GM12878 (cell line): ENCODE results near the gene SMIM9. TPM values are rescaled to one million over a fixed set of nuclear protein-coding genes. Genes with fewer than 3 reads are reported as not detected.

Experiments
- ATAC-seq: fragments of 200-7000 bp; cut with Tn5 transposase; 3 replicates; pipeline ENCODE4 v1.9.1; 2020; ENCODE audit warnings: mild to moderate bottlenecking, moderate library complexity
- BruUV-seq: library from RNA; stranded (reverse); fragments of 400-500 nt; replicated peaks from 2 replicates; lab custom pipeline; 2021; lab: Mats Ljungman, UMichigan
- CTCF ChIA-PET: fragments of 300-600 bp; sonication (Branson Sonifier 250); formaldehyde crosslinking; extraction: SDS; loops from one replicate; lab custom pipeline; 2021; ENCODE audit warnings: inconsistent platforms; lab: Yijun Ruan, JAX
- POLR2A ChIA-PET: fragments of 350-600 bp; formaldehyde crosslinking; extraction: SDS; loops from one replicate; lab custom pipeline; 2021; ENCODE audit warnings: inconsistent platforms; lab: Charles Lee
- RAD21 ChIA-PET: fragments of 300-600 bp; sonication (Branson Sonifier 250); formaldehyde crosslinking; loops from one replicate; lab custom pipeline; 2023; ENCODE audit warnings: antibody characterized with exemption; ENCODE audit not compliant: unreplicated experiment; lab: Charles Lee
- SMC1A ChIA-PET: fragments of 300-600 bp; sonication (Branson Sonifier 250); formaldehyde crosslinking; loops from one replicate; lab custom pipeline; 2023; ENCODE audit not compliant: unreplicated experiment, uncharacterized antibody; lab: Charles Lee
- DNase-seq: peaks from one replicate; pipeline ENCODE4 v3.0.0-alpha.2; 2011; ENCODE audit warnings: low read depth, low spot score
- FAIRE-seq: peaks from 3 replicates; lab custom pipeline; 2011; peaks lifted over from hg19 to GRCh38; lab: Jason Lieb, UNC
- H2AFZ ChIP-seq: 2 replicates; pipeline ENCODE4 v1.6.0; 2011; ENCODE audit warnings: low read depth, low read length, control low read depth; ENCODE audit not compliant: control insufficient read depth
- H3K27ac ChIP-seq: 2 replicates; pipeline ENCODE4 v1.5.1; 2011; ENCODE audit warnings: control low read depth; ENCODE audit not compliant: control insufficient read depth, insufficient read depth
- H3K27me3 ChIP-seq, 2 experiments: replicated peaks in 1 of 2; 2 replicates each; pipeline versions ENCODE4 v1.6.0 to v1.6.1; 2011; ENCODE audit warnings: low read length in 1 of 2; ENCODE audit not compliant: control insufficient read depth in 2 of 2, insufficient read depth in 2 of 2
- H3K36me3 ChIP-seq, 2 experiments: 2 replicates each; pipeline ENCODE4 v1.5.1; 2011; ENCODE audit warnings: low read length in 1 of 2; ENCODE audit not compliant: control insufficient read depth in 2 of 2, insufficient read depth in 2 of 2
- H3K4me1 ChIP-seq: 2 replicates; pipeline ENCODE4 v1.6.1; 2011; ENCODE audit warnings: mild to moderate bottlenecking, low read length, moderate library complexity, mixed read lengths; ENCODE audit not compliant: control insufficient read depth, insufficient read depth
- H3K4me2 ChIP-seq: 2 replicates; pipeline ENCODE4 v1.6.0; 2011; ENCODE audit warnings: control low read depth; ENCODE audit not compliant: control insufficient read depth, insufficient read depth
- H3K4me3 ChIP-seq: fragments of 200-600 bp; sonication (generic); 2 replicates; pipeline ENCODE4 v1.5.1; 2016
- H3K79me2 ChIP-seq: 2 replicates; pipeline ENCODE4 v1.6.0; 2011; ENCODE audit warnings: low read length; ENCODE audit not compliant: control insufficient read depth, insufficient read depth
- H3K9ac ChIP-seq: 2 replicates; pipeline ENCODE4 v1.8.0; 2011; ENCODE audit warnings: low read length, control low read depth, mixed read lengths; ENCODE audit not compliant: control insufficient read depth, insufficient read depth
- H3K9me3 ChIP-seq: replicated peaks from 3 replicates; pipeline ENCODE4 v1.5.1; 2011; ENCODE audit warnings: mild to moderate bottlenecking, low read length; ENCODE audit not compliant: control insufficient read depth, insufficient read depth
- H4K20me1 ChIP-seq: 2 replicates; pipeline ENCODE4 v1.6.0; 2011; ENCODE audit not compliant: control insufficient read depth, insufficient read depth
- CBX5 ChIP-seq: sonication (generic); IDR thresholded peaks from 2 replicates; pipeline ENCODE4 v1.6.1; 2016; ENCODE audit warnings: low read depth, moderate library complexity, mild to moderate bottlenecking, inconsistent platforms
- CEBPB ChIP-seq, 2 experiments: fragments of 150-350 bp in 1 of 2; IDR thresholded peaks; 2 replicates each; pipeline ENCODE4 v1.6.1; 2012 to 2014; ENCODE audit warnings: low read depth in 2 of 2, low read length in 2 of 2, borderline replicate concordance in 1 of 2, inconsistent platforms in 1 of 2
- IRF5 ChIP-seq: fragments of 450-650 bp; IDR thresholded peaks from 2 replicates; pipeline ENCODE4 v1.6.1; 2017; ENCODE audit warnings: borderline replicate concordance
- LARP7 ChIP-seq: fragments of 450-650 bp; IDR thresholded peaks from 2 replicates; pipeline ENCODE4 v1.6.1; 2017; ENCODE audit warnings: mild to moderate bottlenecking
- STAT1 ChIP-seq: fragments of 450-650 bp; conservative IDR thresholded peaks from 2 replicates; pipeline ENCODE4 v1.6.1; 2014; ENCODE audit warnings: antibody characterized with exemption, mild to moderate bottlenecking
- SUPT20H ChIP-seq: IDR thresholded peaks from 2 replicates; pipeline ENCODE4 v1.6.1; 2011; ENCODE audit warnings: low read depth, mild to moderate bottlenecking, low read length, moderate library complexity, borderline replicate concordance; ENCODE audit not compliant: control insufficient read depth
- TCF12 ChIP-seq: IDR thresholded peaks from 2 replicates; pipeline ENCODE4 v1.6.1; 2011; ENCODE audit warnings: low read depth, mild to moderate bottlenecking, low read length
- WGBS: methylation state at CpG from one replicate; pipeline ENCODE4 v1.1.6; 2016; ENCODE audit warnings: low lambda C conversion rate; ENCODE audit not compliant: insufficient replicate concordance, insufficient coverage; ENCODE audit errors: missing lambda C conversion rate; 5-methylcytosine and 5-hydroxymethylcytosine counted together
- in situ Hi-C: fragments of 300-500 bp; cut with MboI; formaldehyde crosslinking; loops from 9 replicates; pipeline ENCODE4 v1.14.3; 2018; ENCODE audit warnings: mixed read lengths
- intact Hi-C: fragments of 100-400 bp; cut with micrococcal nuclease; formaldehyde crosslinking; loops from one replicate; pipeline ENCODE4 v1.14.2; 2022; ENCODE audit not compliant: unreplicated experiment
- polyA plus RNA-seq, 11 experiments: library from polyadenylated mRNA; depleted of rRNA in 4 of 11; unstranded in 6 of 11; stranded (reverse) in 5 of 11; fragments of >200 nt; fragmentation: Nextera tagmentation in 4 of 11; fragmentation: Illumina TruSeq in 1 of 11; extraction: Ambion mirVana in 4 of 11; extraction: Trizol in 1 of 11; gene quantifications; 1 replicate in 1 of 11; 2 replicates in 10 of 11; pipeline versions ENCODE4 v1.2.1 to v1.2.3, GENCODE V29; 2011 to 2016; ENCODE audit warnings: inconsistent platforms in 2 of 11, missing spikeins in 2 of 11, low read depth in 1 of 11
- total RNA-seq, 4 experiments: library from RNA; depleted of rRNA in 3 of 4; stranded (reverse); fragments of >200 nt in 3 of 4; fragmentation: Illumina TruSeq in 1 of 4; extraction: Trizol in 1 of 4; gene quantifications; 2 replicates each; pipeline versions ENCODE4 v1.2.1 to v1.2.3, GENCODE V29; 2013 to 2021

SMIM9 gene
- total and polyA plus RNA-seq, 10 of the 15 experiments (the other 5 are each of a cell fraction or from before 2014, with no cell fraction given) = not detected

- SMC1A ChIA-PET = interaction anchor here (1.2 to 3.7 kb wide), 4 partner anchors 13 to 58 kb away, joined by 3 to 19 read pairs (median 4); no protein-coding TSS in a partner anchor
- RAD21 ChIA-PET = interaction anchor here (1.0 to 2.1 kb wide), 4 partner anchors 13 to 42 kb away, joined by 3 to 8 read pairs (median 4); no protein-coding TSS in a partner anchor
These were observed 28.8 kb downstream of the SMIM9 start for GRCh38 chrX:154805696-154806091.

More at GRCh38 chrX:154805696-154806091, 28.8 kb downstream of the SMIM9 start:
- Histone ChIP-seq H3K4me2 (peak overlapping the region; percentile 75), H3K36me3 (no peaks in the 10 kb centered on the region), H3K4me3 (peak overlapping the region; percentile 70), H3K9me3 (no peaks in the 10 kb centered on the region; the same call in 2 of the 3 replicates), H3K9ac (peak overlapping the region; percentile 30; the same call in 1 of the 2 replicates), H3K79me2 (no peaks in the 10 kb centered on the region), H3K4me1 (no peaks in the 10 kb centered on the region), H2AFZ (peak overlapping the region; percentile 80), H3K27ac (no peak overlapping the region), H4K20me1 (no peaks in the 10 kb centered on the region), H3K27me3 (no peaks in the 10 kb centered on the region)
- FAIRE-seq (no peak), DNase-seq (no peak), ATAC-seq (no peak; the same call in 2 of the 3 replicates)
- in situ Hi-C loops = no loop called here
- ChIA-PET CTCF (interaction anchor here (1.7 to 1.8 kb wide), 2 partner anchors 18 to 57 kb away, joined by 4 to 5 read pairs; no protein-coding TSS in a partner anchor), POLR2A (interaction anchor here (0.8 to 2.0 kb wide), 4 partner anchors 13 to 42 kb away, joined by 3 to 14 read pairs (median 3); no protein-coding TSS in a partner anchor)
- TF ChIP-seq SUPT20H (no peak), TCF12 (no peak), IRF5 (no peak), CEBPB (IDR thresholded peaks at IDR 0.05; ENCODE audit: borderline replicate concordance in 1 of 2, low read depth in 2 of 2, low read length in 2 of 2) (no peak), CBX5 (no peak), LARP7 (no peak), STAT1 (no peak)
- BruUV-seq = no TSS peak
- WGBS = 53% methylated on average over 13 of the region's 13 CpGs
- intact Hi-C loops = loop anchor here (2.0 kb wide), 1 partner anchor 43 kb away; the partner anchor contains the start of gene DKC1
